GM10266 (cell line): ENCODE results near the gene SDCBP2.

ENCODE experiments used
- DNase-seq: peaks from one replicate; pipeline ENCODE4 v3.0.0; 2012; ENCODE audit errors: extremely low spot score
- TF ChIP-seq, protein P1 (sequence below): IDR thresholded peaks from 2 replicates; pipeline ENCODE4 v1.5.1; 2012; ENCODE audit warnings: mild to moderate bottlenecking, low read depth; ENCODE audit not compliant: control insufficient read depth, insufficient read depth; ENCODE audit errors: missing control alignments

SDCBP2 gene

DNA sequence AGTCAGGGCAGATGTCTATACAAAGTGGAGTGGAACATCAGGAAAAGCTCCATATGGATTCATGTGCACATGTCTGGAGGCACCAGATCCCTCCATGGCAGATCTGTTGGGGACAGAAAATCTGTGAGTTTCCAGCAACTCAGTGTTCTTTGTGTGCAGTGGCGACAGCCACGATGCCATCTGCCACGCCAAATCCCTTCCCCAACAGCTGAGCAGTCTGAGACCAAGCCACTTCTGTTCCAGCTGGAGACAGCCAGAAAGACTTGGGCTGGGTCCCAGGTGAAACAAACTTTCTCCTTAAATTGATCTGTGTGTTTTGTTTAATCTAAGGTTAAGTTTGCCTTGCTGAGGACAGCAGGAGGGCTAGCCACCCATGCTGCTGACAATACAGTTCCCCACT lies 41.0 kb upstream of the SDCBP2 start:
- TF ChIP-seq, protein P1, sequence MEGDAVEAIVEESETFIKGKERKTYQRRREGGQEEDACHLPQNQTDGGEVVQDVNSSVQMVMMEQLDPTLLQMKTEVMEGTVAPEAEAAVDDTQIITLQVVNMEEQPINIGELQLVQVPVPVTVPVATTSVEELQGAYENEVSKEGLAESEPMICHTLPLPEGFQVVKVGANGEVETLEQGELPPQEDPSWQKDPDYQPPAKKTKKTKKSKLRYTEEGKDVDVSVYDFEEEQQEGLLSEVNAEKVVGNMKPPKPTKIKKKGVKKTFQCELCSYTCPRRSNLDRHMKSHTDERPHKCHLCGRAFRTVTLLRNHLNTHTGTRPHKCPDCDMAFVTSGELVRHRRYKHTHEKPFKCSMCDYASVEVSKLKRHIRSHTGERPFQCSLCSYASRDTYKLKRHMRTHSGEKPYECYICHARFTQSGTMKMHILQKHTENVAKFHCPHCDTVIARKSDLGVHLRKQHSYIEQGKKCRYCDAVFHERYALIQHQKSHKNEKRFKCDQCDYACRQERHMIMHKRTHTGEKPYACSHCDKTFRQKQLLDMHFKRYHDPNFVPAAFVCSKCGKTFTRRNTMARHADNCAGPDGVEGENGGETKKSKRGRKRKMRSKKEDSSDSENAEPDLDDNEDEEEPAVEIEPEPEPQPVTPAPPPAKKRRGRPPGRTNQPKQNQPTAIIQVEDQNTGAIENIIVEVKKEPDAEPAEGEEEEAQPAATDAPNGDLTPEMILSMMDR, result no peak
- DNase-seq, result no peak

DNA sequence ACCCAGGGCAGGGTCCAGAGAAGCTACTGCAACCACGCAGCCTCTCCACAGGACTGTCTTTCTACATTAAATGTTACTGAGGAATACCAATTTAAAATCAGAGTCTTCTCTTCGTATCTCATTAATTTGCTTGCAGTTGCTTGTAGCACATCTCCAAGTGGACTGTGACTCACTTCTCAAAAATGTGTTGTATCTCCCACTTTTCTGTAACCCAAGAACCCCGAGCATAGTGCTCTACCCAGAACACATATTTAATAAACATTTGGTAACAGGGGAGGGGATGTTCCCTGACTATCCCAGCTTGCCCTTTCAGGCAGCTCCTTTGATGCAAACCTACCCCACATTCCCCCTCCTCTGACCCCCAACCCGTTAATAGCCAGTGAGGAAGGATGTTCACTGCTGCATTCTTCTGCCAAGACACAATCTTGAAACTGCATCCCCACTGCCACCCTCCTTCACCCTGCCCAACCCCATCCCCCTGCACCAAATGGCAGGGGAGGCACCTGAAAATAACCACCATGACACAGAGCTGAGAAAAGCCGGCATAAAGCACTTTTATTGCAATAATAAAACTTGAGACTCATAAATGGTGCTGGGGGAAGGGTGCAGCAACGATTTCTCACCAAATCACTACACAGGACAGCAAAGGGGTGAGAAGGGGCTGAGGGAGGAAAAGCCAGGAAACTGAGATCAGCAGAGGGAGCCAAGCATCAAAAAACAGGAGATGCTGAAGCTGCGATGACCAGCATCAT lies 39.7 kb upstream of the SDCBP2 start:
- TF ChIP-seq, protein P1, result no peak
- no peak for DNase-seq

DNA sequence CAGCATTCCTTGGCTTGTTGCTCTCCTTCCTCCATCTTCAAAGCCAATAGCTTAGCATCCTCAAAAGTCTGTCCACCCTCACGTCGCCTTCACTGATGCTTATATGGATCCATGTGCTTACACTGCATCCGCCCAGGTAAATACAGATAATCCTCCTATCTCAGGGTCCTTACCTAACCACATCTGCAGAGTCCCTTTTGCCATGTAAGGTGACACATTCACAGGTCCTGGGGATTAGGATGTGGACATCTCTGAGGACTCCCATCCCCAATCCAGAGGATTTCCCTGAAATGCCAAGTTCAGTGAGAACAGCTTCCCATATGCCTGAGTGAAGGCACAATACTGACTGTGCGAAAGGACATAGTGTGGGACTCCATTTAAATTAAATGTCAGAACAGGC lies 38.5 kb upstream of the SDCBP2 start:
- TF ChIP-seq, protein P1, result no peak
- DNase-seq, result no peak

DNA sequence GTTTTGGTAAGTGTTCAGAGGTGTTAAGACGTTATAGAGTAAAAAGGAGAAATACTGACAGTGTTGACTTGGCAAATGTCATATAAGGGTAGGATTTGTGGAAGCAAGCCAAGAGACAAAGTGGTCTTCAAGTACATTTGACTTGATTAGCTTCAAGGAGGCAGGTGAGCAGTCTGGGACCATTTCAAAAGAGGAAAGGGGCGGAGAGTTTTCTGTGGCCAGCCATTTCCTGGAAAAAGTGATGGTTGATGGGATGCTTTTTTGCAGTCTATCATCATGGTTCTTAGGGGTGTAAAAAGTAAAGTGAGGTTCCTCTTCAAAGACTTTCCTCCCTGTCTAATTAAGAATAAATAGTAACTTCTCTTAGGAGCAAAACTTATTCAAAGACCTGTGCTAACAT lies 35.2 kb upstream of the SDCBP2 start:
- DNase-seq, result no peak
- TF ChIP-seq, protein P1, result no peak

DNA sequence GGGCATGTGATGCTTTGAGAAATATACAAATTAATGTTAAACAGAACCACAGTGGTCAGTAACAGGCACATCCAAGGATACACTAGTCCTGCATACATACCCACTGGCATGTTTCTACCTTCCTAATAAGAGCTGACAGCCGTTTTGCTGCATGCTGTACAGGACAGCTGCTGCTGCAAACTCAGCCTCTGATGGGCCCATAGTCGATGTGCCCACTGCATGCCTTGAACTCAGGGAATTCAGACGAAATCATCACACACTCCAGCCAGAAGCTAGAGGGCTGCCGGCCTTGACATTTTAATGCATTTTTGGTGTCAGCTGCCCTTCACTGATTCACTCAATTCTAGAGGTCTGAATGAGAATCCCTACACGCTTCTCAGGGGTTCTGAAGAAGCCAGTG lies 34.6 kb upstream of the SDCBP2 start:
- DNase-seq, result no peak

DNA sequence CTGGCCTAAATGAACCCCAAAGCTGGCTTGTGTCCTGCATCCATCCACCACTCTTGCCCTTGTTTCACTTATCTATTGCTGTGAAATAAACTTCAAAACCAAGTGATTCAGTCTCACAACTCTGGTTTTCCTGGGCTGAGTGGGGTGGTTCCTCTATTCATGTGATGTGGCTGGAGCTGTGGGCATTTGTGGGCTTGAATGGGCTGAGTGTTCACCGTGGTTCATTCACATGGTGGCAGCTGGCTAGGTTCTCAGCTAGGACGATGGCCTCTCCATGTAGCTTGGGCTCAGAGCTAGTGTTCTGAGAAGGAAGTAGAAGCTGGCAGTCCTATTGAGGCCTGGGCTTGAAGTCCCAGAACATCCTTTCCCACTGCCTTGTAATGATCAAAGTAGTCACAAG lies 33.5 kb upstream of the SDCBP2 start:
- no peak for DNase-seq

More for the DNA sequence above, 34.6 kb upstream of the SDCBP2 start:
- TF ChIP-seq, protein P1, result no peak

More for the DNA sequence above, 33.5 kb upstream of the SDCBP2 start:
- TF ChIP-seq, protein P1, result no peak
